Nucleus accumbens (tissue), 56 donors: ENCODE results near the gene SBK2.
"Not testable (repeated sequence)": the region's sequence is repeated elsewhere in the genome, so short reads cannot be mapped to it uniquely, and the experiment has no call there.

Experiments
- DNase-seq, 56 donors: peaks; one replicate each; lab custom pipeline; 2025; lab: John Stamatoyannopoulos, UW

SBK2 gene

GRCh38 chr19:55537741-55538111 lies 793 bp upstream of the SBK2 start:
- no peak for DNase-seq

- no peak for DNase-seq
Observed at GRCh38 chr19:55536366-55536765, 567 bp downstream of the SBK2 start.

GRCh38 chr19:55535965-55536350 lies 975 bp downstream of the SBK2 start:
- DNase-seq, result no peak

GRCh38 chr19:55535173-55535964 lies 1.6 kb downstream of the SBK2 start:
- DNase-seq, result no peak

- DNase-seq, result not testable (repeated sequence)
Observed at GRCh38 chr19:55534280-55534679, 2.7 kb downstream of the SBK2 start.

GRCh38 chr19:55530996-55531395 lies 5.9 kb downstream of the SBK2 start:
- no peak for DNase-seq

GRCh38 chr19:55529636-55530234 lies 7.2 kb downstream of the SBK2 start:
- no peak for DNase-seq

- no peak for DNase-seq
Observed at GRCh38 chr19:55528030-55528803, 8.7 kb downstream of the SBK2 start.

- no peak for DNase-seq
Observed at GRCh38 chr19:55527197-55528029, 9.5 kb downstream of the SBK2 start.

- peak in 2 of 56 donors; percentile 7 to 14 for DNase-seq
Observed at GRCh38 chr19:55526216-55527196, 10.4 kb downstream of the SBK2 start.

- no peak for DNase-seq
Observed at GRCh38 chr19:55525289-55526101, 11.4 kb downstream of the SBK2 start.

GRCh38 chr19:55520691-55521292 lies 16.1 kb downstream of the SBK2 start:
- no peak for DNase-seq

GRCh38 chr19:55519451-55520311 lies 17.3 kb downstream of the SBK2 start:
- DNase-seq, result no peak

- DNase-seq, result peak; percentile 50 to 97 (median 89)
Observed at GRCh38 chr19:55516878-55517620, 19.9 kb downstream of the SBK2 start.

- DNase-seq, result no peak
Observed at GRCh38 chr19:55508120-55508519, 28.8 kb downstream of the SBK2 start.

GRCh38 chr19:55504981-55505380 lies 32.0 kb downstream of the SBK2 start:
- DNase-seq, result no peak

- DNase-seq, result no peak
Observed at GRCh38 chr19:55504252-55504603, 32.7 kb downstream of the SBK2 start.
